Endothelial cell of umbilical vein (primary cell): ENCODE data around the gene PARD3B.

ENCODE experiments used
- MYC ChIP-seq: IDR thresholded peaks from one replicate; pipeline ENCODE4 v1.6.1; 2011; ENCODE audit warnings: mild to moderate bottlenecking, low read depth, low read length
- POLR2AphosphoS5 ChIP-seq: IDR thresholded peaks from 2 replicates; pipeline ENCODE4 v1.6.1; 2012; ENCODE audit warnings: low read depth, mild to moderate bottlenecking, control low read depth, low read length, moderate library complexity; ENCODE audit not compliant: insufficient read depth
- TF ChIP-seq, protein P1 (sequence below), 2 donors: IDR thresholded peaks; 1 replicate in 1 of 2; 2 replicates in 1 of 2; pipeline ENCODE4 v1.5.1; 2011; ENCODE audit warnings: low read length in 2 of 2, mild to moderate bottlenecking in 2 of 2, moderate library complexity in 2 of 2, control low read depth in 1 of 2, inconsistent platforms in 1 of 2, low read depth in 1 of 2; ENCODE audit not compliant: insufficient read depth in 1 of 2; ENCODE audit errors: extremely low read depth in 1 of 2
- TF ChIP-seq, protein P2 (sequence below): IDR thresholded peaks from 2 replicates; pipeline ENCODE4 v1.6.1; 2011; ENCODE audit not compliant: insufficient read depth, insufficient read length

DNA sequence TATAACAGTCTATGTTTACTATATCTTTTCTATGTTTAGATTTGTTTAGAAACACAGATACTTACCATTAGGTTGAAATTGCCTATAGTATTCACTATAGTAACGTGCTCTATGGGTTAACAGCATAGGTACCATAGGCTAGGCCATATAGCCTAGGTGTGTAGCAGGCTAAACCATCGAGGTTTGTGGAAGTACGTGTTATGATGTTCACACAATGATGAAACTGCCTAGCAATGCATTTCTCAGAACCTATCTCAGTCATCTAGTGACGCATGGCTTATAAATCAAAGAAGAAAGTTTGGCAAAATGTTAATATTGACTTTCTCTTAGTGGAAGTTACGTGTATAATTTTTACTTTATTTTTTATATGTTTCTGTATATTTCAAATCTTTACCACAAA, 670.8 kb downstream of the PARD3B start:
- TF ChIP-seq, protein P1, sequence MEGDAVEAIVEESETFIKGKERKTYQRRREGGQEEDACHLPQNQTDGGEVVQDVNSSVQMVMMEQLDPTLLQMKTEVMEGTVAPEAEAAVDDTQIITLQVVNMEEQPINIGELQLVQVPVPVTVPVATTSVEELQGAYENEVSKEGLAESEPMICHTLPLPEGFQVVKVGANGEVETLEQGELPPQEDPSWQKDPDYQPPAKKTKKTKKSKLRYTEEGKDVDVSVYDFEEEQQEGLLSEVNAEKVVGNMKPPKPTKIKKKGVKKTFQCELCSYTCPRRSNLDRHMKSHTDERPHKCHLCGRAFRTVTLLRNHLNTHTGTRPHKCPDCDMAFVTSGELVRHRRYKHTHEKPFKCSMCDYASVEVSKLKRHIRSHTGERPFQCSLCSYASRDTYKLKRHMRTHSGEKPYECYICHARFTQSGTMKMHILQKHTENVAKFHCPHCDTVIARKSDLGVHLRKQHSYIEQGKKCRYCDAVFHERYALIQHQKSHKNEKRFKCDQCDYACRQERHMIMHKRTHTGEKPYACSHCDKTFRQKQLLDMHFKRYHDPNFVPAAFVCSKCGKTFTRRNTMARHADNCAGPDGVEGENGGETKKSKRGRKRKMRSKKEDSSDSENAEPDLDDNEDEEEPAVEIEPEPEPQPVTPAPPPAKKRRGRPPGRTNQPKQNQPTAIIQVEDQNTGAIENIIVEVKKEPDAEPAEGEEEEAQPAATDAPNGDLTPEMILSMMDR (IDR thresholded peaks at IDR 0.05; ENCODE audit: extremely low read depth in 1 of 2, insufficient read depth in 1 of 2, low read depth in 1 of 2, low read length in 2 of 2): no peak
- TF ChIP-seq, protein P2, sequence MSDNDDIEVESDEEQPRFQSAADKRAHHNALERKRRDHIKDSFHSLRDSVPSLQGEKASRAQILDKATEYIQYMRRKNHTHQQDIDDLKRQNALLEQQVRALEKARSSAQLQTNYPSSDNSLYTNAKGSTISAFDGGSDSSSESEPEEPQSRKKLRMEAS: no peak
- TF ChIP-seq MYC (no peak), POLR2AphosphoS5 (no peak)
